HG02981 (cell line): ENCODE measurements around the gene PLK3.
"Not testable (repeated sequence)": the region's sequence is repeated elsewhere in the genome, so short reads cannot be mapped to it uniquely, and the experiment has no call there.

Experiments used
- ATAC-seq: cut with Tn5 transposase; IDR thresholded peaks from one replicate; pipeline ENCODE4 v1.9.1; 2021; ENCODE audit warnings: mild to moderate bottlenecking, moderate library complexity; ENCODE audit not compliant: unreplicated experiment

Gene PLK3

GRCh38 chr1:44786841-44787426 is 13.2 kb upstream of the PLK3 start:
- no peak for ATAC-seq

GRCh38 chr1:44787506-44787905 is 12.7 kb upstream of the PLK3 start:
- no peak for ATAC-seq

- ATAC-seq: no peak
These were observed 11.9 kb upstream of the PLK3 start, which contains the start of gene BEST4 for GRCh38 chr1:44788120-44788860. TSS of gene BEST4 (minus strand) at chr1:44788170. CDS start at chr1:44787705, 465 bp downstream.

- ATAC-seq: no peak
These were observed 9.0 kb upstream of the PLK3 start for GRCh38 chr1:44790968-44791801.

- no peak for ATAC-seq
These were observed 7.3 kb upstream of the PLK3 start for GRCh38 chr1:44792736-44793502.

- ATAC-seq: not testable (repeated sequence)
These were observed 2.3 kb upstream of the PLK3 start for GRCh38 chr1:44797886-44798285.

- no peak for ATAC-seq
These were observed 1.5 kb upstream of the PLK3 start for GRCh38 chr1:44798481-44799365.

- no peak for ATAC-seq
These were observed 1.5 kb downstream of the PLK3 start for GRCh38 chr1:44801491-44802305.

GRCh38 chr1:44802306-44803061 is 2.3 kb downstream of the PLK3 start:
- no peak for ATAC-seq

- no peak for ATAC-seq
These were observed 2.8 kb downstream of the PLK3 start for GRCh38 chr1:44803062-44803311.

GRCh38 chr1:44803312-44804095 is 3.3 kb downstream of the PLK3 start:
- no peak for ATAC-seq

- ATAC-seq: no peak
These were observed 5.3 kb downstream of the PLK3 start for GRCh38 chr1:44805311-44806024.

- ATAC-seq: no peak
These were observed 6.0 kb downstream of the PLK3 start for GRCh38 chr1:44806025-44806703.

- ATAC-seq: no peak
These were observed 6.7 kb downstream of the PLK3 start, which contains the start of gene DYNLT4 for GRCh38 chr1:44806704-44807363. TSS of gene DYNLT4 (minus strand) at chr1:44807351. CDS start at chr1:44806668, 683 bp downstream.

- ATAC-seq: peak; percentile 40
These were observed 7.3 kb downstream of the PLK3 start for GRCh38 chr1:44807364-44808062.
